ENCODE data around the gene WFDC11.
"Not testable (repeated sequence)": the region's sequence is repeated elsewhere in the genome, so short reads cannot be mapped to it uniquely, and the experiment has no call there.

WFDC11 gene

GRCh38 chr20:45670139-45670538, at the start of gene WFDC11:
Gene WFDC11 (minus strand): TSS chr20:45670239. CDS start chr20:45650600, 19,639 bp downstream.
- Histone ChIP-seq H3K36me3 (ENCODE audit: control insufficient read depth, insufficient read depth, low read length) (no peaks in the 10 kb centered on the region), H3K9ac (ENCODE audit: low read length) (no peak within 1 kb of the TSS), H3K27ac (ENCODE audit: low read depth, low read length) (no peak within 1 kb of the TSS), H3K4me3 (ENCODE audit: low read length) (no peak within 1 kb of the TSS), H3K4me1 (ENCODE audit: control insufficient read depth, insufficient read depth, low read length) (no peaks in the 10 kb centered on the region), H3K27me3 (ENCODE audit: control insufficient read depth, insufficient read depth, low read length) (no peaks in the 10 kb centered on the region)

- not testable (repeated sequence) for H3K27ac ChIP-seq (ENCODE audit: low read depth, low read length); H3K4me1 ChIP-seq (ENCODE audit: control insufficient read depth, insufficient read depth, low read length)
Measured at GRCh38 chr20:45716141-45716688, 46.2 kb upstream of the WFDC11 start.

GRCh38 chr20:45704969-45705637, 35.1 kb upstream of the WFDC11 start, which contains the start of gene WFDC10B:
Gene WFDC10B (minus strand): TSS chr20:45705019. CDS start chr20:45685992, 19,027 bp downstream.
- Histone ChIP-seq H3K27ac (ENCODE audit: low read depth, low read length) (no peak within 1 kb of the TSS), H3K36me3 (ENCODE audit: control insufficient read depth, insufficient read depth, low read length) (no peaks in the 10 kb centered on the region), H3K4me3 (ENCODE audit: low read length) (no peak within 1 kb of the TSS), H3K4me1 (ENCODE audit: control insufficient read depth, insufficient read depth, low read length) (no peaks in the 10 kb centered on the region), H3K9ac (ENCODE audit: low read length) (no peak within 1 kb of the TSS), H3K27me3 (ENCODE audit: control insufficient read depth, insufficient read depth, low read length) (no peaks in the 10 kb centered on the region)

More at GRCh38 chr20:45716141-45716688, 46.2 kb upstream of the WFDC11 start:
- not testable (repeated sequence) for H3K27me3 ChIP-seq (ENCODE audit: control insufficient read depth, insufficient read depth, low read length); H3K4me3 ChIP-seq (ENCODE audit: low read length); H3K9ac ChIP-seq (ENCODE audit: low read length); H3K36me3 ChIP-seq (ENCODE audit: control insufficient read depth, insufficient read depth, low read length)

DNA sequence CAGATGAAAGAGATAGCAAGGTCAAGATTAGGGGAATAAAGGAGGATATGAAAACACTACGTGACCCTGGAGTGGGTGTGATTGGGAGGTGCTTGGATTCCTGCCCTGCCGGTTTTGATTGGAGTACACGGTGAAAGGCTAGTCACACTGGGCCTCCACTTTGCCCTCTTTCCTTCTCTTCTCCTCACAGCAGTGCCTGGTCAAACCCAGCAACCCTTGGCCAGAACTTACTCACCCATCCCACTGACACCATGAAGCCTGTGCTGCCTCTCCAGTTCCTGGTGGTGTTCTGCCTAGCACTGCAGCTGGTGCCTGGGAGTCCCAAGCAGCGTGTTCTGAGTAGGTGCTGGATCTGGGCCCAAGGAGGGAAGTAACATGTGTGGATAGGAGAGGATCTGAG, 31.8 kb upstream of the WFDC11 start, which contains the start of gene WFDC13:
WFDC13 (plus strand) TSS at position 166 of the 400 bp plus-strand sequence; CDS start at position 252, 86 bp downstream.
- no peak within 1 kb of the TSS for H3K27ac ChIP-seq (ENCODE audit: low read depth, low read length)
- no peaks in the 10 kb centered on the region for H3K36me3 ChIP-seq (ENCODE audit: control insufficient read depth, insufficient read depth, low read length)
- no peak within 1 kb of the TSS for H3K9ac ChIP-seq (ENCODE audit: low read length)
- H3K4me3 ChIP-seq (ENCODE audit: low read length), result no peak within 1 kb of the TSS
- no peaks in the 10 kb centered on the region for H3K27me3 ChIP-seq (ENCODE audit: control insufficient read depth, insufficient read depth, low read length)
- no peaks in the 10 kb centered on the region for H3K4me1 ChIP-seq (ENCODE audit: control insufficient read depth, insufficient read depth, low read length)

- Histone ChIP-seq H3K27me3 (ENCODE audit: control insufficient read depth, insufficient read depth, low read length) (no peaks in the 10 kb centered on the region), H3K27ac (ENCODE audit: low read depth, low read length) (no peak overlapping the region), H3K4me3 (ENCODE audit: low read length) (no peak overlapping the region), H3K9ac (ENCODE audit: low read length) (no peak overlapping the region), H3K4me1 (ENCODE audit: control insufficient read depth, insufficient read depth, low read length) (no peaks in the 10 kb centered on the region), H3K36me3 (ENCODE audit: control insufficient read depth, insufficient read depth, low read length) (no peaks in the 10 kb centered on the region)
Measured at GRCh38 chr20:45701104-45701503, 31.1 kb upstream of the WFDC11 start.

- no peak overlapping the region for H3K27ac ChIP-seq (ENCODE audit: low read depth, low read length)
- H3K9ac ChIP-seq (ENCODE audit: low read length), result no peak overlapping the region
- no peaks in the 10 kb centered on the region for H3K4me1 ChIP-seq (ENCODE audit: control insufficient read depth, insufficient read depth, low read length)
- H3K27me3 ChIP-seq (ENCODE audit: control insufficient read depth, insufficient read depth, low read length), result no peaks in the 10 kb centered on the region
- H3K4me3 ChIP-seq (ENCODE audit: low read length), result no peak overlapping the region
- H3K36me3 ChIP-seq (ENCODE audit: control insufficient read depth, insufficient read depth, low read length), result no peaks in the 10 kb centered on the region
Measured at GRCh38 chr20:45695496-45695895, 25.5 kb upstream of the WFDC11 start.

DNA sequence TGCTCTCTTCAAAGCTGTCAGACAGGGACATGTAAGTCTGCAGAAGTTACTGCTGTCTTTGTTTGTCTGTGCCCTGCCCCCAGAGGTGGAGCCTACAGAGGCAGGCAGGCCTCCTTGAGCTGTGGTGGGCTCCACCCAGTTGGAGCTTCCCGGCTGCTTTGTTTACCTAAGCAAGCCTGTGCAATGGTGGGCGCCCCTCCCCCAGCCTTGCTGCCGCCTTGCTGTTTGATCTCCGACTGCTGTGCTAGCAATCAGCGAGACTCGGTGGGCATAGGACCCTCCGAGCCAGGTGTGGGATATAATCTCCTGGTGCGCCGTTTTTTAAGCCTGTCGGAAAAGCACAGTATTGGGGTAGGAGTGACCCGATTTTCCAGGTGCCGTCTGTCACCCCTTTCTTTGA, 23.3 kb upstream of the WFDC11 start:
- H3K27me3 ChIP-seq (ENCODE audit: control insufficient read depth, insufficient read depth, low read length); H3K36me3 ChIP-seq (ENCODE audit: control insufficient read depth, insufficient read depth, low read length); H3K4me3 ChIP-seq (ENCODE audit: low read length); H3K27ac ChIP-seq (ENCODE audit: low read depth, low read length); H3K9ac ChIP-seq (ENCODE audit: low read length); H3K4me1 ChIP-seq (ENCODE audit: control insufficient read depth, insufficient read depth, low read length): not testable (repeated sequence)

GRCh38 chr20:45685896-45686295, 15.9 kb upstream of the WFDC11 start:
- no peaks in the 10 kb centered on the region for H3K36me3 ChIP-seq (ENCODE audit: control insufficient read depth, insufficient read depth, low read length)
- no peak overlapping the region for H3K9ac ChIP-seq (ENCODE audit: low read length)
- H3K4me1 ChIP-seq (ENCODE audit: control insufficient read depth, insufficient read depth, low read length), result no peaks in the 10 kb centered on the region
- H3K27me3 ChIP-seq (ENCODE audit: control insufficient read depth, insufficient read depth, low read length), result no peaks in the 10 kb centered on the region
- no peak overlapping the region for H3K4me3 ChIP-seq (ENCODE audit: low read length)
- no peak overlapping the region for H3K27ac ChIP-seq (ENCODE audit: low read depth, low read length)

GRCh38 chr20:45679650-45680049, 9.6 kb upstream of the WFDC11 start:
- no peak overlapping the region for H3K4me3 ChIP-seq (ENCODE audit: low read length)
- H3K27me3 ChIP-seq (ENCODE audit: control insufficient read depth, insufficient read depth, low read length), result no peaks in the 10 kb centered on the region
- no peaks in the 10 kb centered on the region for H3K4me1 ChIP-seq (ENCODE audit: control insufficient read depth, insufficient read depth, low read length)
- no peaks in the 10 kb centered on the region for H3K36me3 ChIP-seq (ENCODE audit: control insufficient read depth, insufficient read depth, low read length)
- no peak overlapping the region for H3K9ac ChIP-seq (ENCODE audit: low read length)
- H3K27ac ChIP-seq (ENCODE audit: low read depth, low read length), result no peak overlapping the region

DNA sequence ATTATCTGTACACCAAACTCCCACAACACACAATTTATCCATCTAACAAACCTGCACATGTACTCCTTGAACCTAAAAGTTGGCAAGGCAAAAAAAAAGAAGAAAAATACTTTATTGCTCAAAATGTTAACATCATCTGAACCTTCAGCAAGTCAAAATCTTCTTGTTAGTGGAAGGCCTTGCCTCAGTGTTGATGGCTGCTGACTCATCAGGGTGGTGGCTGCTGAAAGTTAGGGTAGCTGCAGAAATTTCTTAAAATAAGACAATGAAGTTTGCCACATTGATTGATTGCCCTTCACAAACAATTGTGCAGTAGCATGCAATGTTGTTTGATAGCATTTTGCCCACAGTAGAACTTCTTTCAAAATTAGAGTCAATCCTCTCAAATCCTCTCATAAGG, 2.7 kb upstream of the WFDC11 start:
- H3K4me1 ChIP-seq (ENCODE audit: control insufficient read depth, insufficient read depth, low read length), result no peaks in the 10 kb centered on the region
- H3K27me3 ChIP-seq (ENCODE audit: control insufficient read depth, insufficient read depth, low read length), result no peaks in the 10 kb centered on the region
- H3K36me3 ChIP-seq (ENCODE audit: control insufficient read depth, insufficient read depth, low read length), result no peaks in the 10 kb centered on the region
- no peak overlapping the region for H3K4me3 ChIP-seq (ENCODE audit: low read length)
- H3K9ac ChIP-seq (ENCODE audit: low read length), result no peak overlapping the region
- H3K27ac ChIP-seq (ENCODE audit: low read depth, low read length), result no peak overlapping the region

- not testable (repeated sequence) for H3K4me3 ChIP-seq (ENCODE audit: low read length); H3K36me3 ChIP-seq (ENCODE audit: control insufficient read depth, insufficient read depth, low read length); H3K4me1 ChIP-seq (ENCODE audit: control insufficient read depth, insufficient read depth, low read length); H3K27ac ChIP-seq (ENCODE audit: low read depth, low read length); H3K9ac ChIP-seq (ENCODE audit: low read length); H3K27me3 ChIP-seq (ENCODE audit: control insufficient read depth, insufficient read depth, low read length)
Measured at GRCh38 chr20:45657038-45657437, 13.0 kb downstream of the WFDC11 start.

GRCh38 chr20:45651726-45652125, 18.3 kb downstream of the WFDC11 start:
- not testable (repeated sequence) for H3K4me3 ChIP-seq (ENCODE audit: low read length); H3K4me1 ChIP-seq (ENCODE audit: control insufficient read depth, insufficient read depth, low read length); H3K27ac ChIP-seq (ENCODE audit: low read depth, low read length); H3K27me3 ChIP-seq (ENCODE audit: control insufficient read depth, insufficient read depth, low read length); H3K36me3 ChIP-seq (ENCODE audit: control insufficient read depth, insufficient read depth, low read length); H3K9ac ChIP-seq (ENCODE audit: low read length)

DNA sequence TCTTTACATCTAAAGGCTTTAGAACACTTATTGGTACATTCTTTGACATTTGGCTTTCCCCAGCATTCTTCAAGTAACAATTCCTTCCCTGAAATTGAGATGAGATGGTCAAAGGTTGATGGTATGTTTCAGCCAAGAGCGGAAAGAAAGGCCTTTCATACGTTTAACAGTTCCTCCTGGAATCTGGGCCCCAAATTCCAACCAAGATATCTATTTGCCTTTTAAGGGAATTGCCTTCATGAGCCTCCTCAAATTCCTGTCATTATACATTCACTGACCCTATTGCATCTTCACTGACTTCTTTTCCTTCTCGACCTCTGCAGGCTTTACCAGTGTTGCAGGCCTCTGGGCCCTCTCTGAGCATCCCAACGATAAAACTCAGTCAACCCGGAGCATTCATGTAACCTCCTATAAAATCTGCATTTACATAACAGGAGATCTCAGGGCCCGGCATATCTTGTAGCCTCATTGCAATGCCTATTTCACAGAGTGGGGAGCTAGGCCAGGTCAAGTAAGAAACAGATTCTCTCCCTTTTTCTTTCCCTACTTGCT, 20.7 kb downstream of the WFDC11 start:
- H3K27ac ChIP-seq (ENCODE audit: low read depth, low read length), result no peak overlapping the region
- H3K36me3 ChIP-seq (ENCODE audit: control insufficient read depth, insufficient read depth, low read length), result no peaks in the 10 kb centered on the region
- H3K9ac ChIP-seq (ENCODE audit: low read length), result no peak overlapping the region
- no peaks in the 10 kb centered on the region for H3K27me3 ChIP-seq (ENCODE audit: control insufficient read depth, insufficient read depth, low read length)
- H3K4me3 ChIP-seq (ENCODE audit: low read length), result no peak overlapping the region
- H3K4me1 ChIP-seq (ENCODE audit: control insufficient read depth, insufficient read depth, low read length), result no peaks in the 10 kb centered on the region

Measured in rectal smooth muscle tissue (tissue), 1 donor.